HEK293 (cell line): ENCODE measurements around the gene PLEKHB2.

Source experiments
- ZNF121 ChIP-seq: fragments of 450-650 bp; formaldehyde crosslinking; IDR thresholded peaks from 2 replicates; pipeline ENCODE4 v1.5.1; 2016; ENCODE audit warnings: missing biosample characterization, missing genetic modification characterization
- TF ChIP-seq, protein P1 (sequence below): fragments of 450-650 bp; formaldehyde crosslinking; IDR thresholded peaks from 2 replicates; pipeline ENCODE4 v1.5.1; 2017; ENCODE audit warnings: missing biosample characterization, missing genetic modification characterization
- TF ChIP-seq, protein P2 (sequence below): fragments of 450-650 bp; formaldehyde crosslinking; IDR thresholded peaks from 2 replicates; pipeline ENCODE4 v1.5.1; 2016; ENCODE audit warnings: missing biosample characterization, missing genetic modification characterization, low read depth
- TF ChIP-seq, protein P3 (sequence below): fragments of 450-650 bp; formaldehyde crosslinking; IDR thresholded peaks from 2 replicates; pipeline ENCODE4 v1.5.1; 2016; ENCODE audit warnings: missing biosample characterization, missing genetic modification characterization

DNA sequence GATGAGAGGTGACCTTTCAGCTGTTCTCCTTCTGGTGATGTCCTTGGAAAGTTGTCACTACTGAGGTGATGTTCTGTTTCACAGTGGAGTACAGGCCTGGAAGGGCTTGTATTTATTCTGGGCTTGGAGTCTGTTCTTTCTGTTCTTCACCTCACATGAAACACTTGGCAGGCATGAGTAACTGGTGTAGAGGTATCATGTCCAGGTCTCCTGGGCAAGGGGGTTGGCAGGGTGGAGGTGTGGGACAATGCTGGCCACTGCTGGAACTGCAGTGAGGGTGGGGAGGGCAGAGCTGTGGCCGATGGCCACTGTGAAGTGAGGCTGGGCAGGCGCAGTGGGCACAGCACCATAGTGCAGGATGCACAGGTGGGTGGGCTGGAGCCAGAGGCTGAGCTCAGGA, 35.4 kb downstream of the PLEKHB2 start:
- TF ChIP-seq, protein P1, sequence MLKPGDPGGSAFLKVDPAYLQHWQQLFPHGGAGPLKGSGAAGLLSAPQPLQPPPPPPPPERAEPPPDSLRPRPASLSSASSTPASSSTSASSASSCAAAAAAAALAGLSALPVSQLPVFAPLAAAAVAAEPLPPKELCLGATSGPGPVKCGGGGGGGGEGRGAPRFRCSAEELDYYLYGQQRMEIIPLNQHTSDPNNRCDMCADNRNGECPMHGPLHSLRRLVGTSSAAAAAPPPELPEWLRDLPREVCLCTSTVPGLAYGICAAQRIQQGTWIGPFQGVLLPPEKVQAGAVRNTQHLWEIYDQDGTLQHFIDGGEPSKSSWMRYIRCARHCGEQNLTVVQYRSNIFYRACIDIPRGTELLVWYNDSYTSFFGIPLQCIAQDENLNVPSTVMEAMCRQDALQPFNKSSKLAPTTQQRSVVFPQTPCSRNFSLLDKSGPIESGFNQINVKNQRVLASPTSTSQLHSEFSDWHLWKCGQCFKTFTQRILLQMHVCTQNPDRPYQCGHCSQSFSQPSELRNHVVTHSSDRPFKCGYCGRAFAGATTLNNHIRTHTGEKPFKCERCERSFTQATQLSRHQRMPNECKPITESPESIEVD (tag by site-specific recombination): no peak
- TF ChIP-seq, protein P2, sequence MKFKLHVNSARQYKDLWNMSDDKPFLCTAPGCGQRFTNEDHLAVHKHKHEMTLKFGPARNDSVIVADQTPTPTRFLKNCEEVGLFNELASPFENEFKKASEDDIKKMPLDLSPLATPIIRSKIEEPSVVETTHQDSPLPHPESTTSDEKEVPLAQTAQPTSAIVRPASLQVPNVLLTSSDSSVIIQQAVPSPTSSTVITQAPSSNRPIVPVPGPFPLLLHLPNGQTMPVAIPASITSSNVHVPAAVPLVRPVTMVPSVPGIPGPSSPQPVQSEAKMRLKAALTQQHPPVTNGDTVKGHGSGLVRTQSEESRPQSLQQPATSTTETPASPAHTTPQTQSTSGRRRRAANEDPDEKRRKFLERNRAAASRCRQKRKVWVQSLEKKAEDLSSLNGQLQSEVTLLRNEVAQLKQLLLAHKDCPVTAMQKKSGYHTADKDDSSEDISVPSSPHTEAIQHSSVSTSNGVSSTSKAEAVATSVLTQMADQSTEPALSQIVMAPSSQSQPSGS (tag by site-specific recombination): no peak
- TF ChIP-seq ZNF121 (tag by site-specific recombination): no peak
- TF ChIP-seq, protein P3, sequence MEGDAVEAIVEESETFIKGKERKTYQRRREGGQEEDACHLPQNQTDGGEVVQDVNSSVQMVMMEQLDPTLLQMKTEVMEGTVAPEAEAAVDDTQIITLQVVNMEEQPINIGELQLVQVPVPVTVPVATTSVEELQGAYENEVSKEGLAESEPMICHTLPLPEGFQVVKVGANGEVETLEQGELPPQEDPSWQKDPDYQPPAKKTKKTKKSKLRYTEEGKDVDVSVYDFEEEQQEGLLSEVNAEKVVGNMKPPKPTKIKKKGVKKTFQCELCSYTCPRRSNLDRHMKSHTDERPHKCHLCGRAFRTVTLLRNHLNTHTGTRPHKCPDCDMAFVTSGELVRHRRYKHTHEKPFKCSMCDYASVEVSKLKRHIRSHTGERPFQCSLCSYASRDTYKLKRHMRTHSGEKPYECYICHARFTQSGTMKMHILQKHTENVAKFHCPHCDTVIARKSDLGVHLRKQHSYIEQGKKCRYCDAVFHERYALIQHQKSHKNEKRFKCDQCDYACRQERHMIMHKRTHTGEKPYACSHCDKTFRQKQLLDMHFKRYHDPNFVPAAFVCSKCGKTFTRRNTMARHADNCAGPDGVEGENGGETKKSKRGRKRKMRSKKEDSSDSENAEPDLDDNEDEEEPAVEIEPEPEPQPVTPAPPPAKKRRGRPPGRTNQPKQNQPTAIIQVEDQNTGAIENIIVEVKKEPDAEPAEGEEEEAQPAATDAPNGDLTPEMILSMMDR: no peak
